Psoas muscle (tissue), 8 donors: ENCODE results near the gene LY6G6C. TPM values are rescaled to one million over a fixed set of nuclear protein-coding genes. Genes with fewer than 3 reads are reported as not detected.

Experiments
- ATAC-seq, 4 donors: fragments of 200-7000 bp; cut with Tn5 transposase; one replicate each; pipeline ENCODE4 v1.9.1; 2020; ENCODE audit warnings: moderate library complexity in 3 of 4, mild to moderate bottlenecking in 2 of 4
- DNase-seq, 2 donors: peaks; one replicate each; pipeline ENCODE4 v3.0.0-alpha.2; 2020
- H3K27ac ChIP-seq: fragments of 200-600 bp; one replicate; pipeline ENCODE4 v1.8.0; 2022
- H3K27me3 ChIP-seq, 3 donors: fragments of 200-600 bp in 1 of 3; one replicate each; pipeline versions ENCODE4 v1.6.1 to v1.8.0; 2013 to 2022; ENCODE audit warnings: low read length in 2 of 3, mild to moderate bottlenecking in 2 of 3, moderate library complexity in 1 of 3; ENCODE audit not compliant: insufficient read depth in 3 of 3
- H3K36me3 ChIP-seq, 2 donors: fragments of 200-600 bp in 1 of 2; one replicate each; pipeline versions ENCODE4 v1.6.1 to v1.8.0; 2013 to 2022; ENCODE audit warnings: low read depth in 1 of 2, mild to moderate bottlenecking in 1 of 2, moderate library complexity in 1 of 2; ENCODE audit not compliant: insufficient read depth in 1 of 2
- H3K4me1 ChIP-seq: fragments of 200-600 bp; one replicate; pipeline ENCODE4 v1.8.0; 2022
- H3K4me3 ChIP-seq: fragments of 200-600 bp; one replicate; pipeline ENCODE4 v1.8.0; 2022; ENCODE audit warnings: mild to moderate bottlenecking
- H3K9me3 ChIP-seq: fragments of 200-600 bp; one replicate; pipeline ENCODE4 v1.8.0; 2022
- CTCF ChIP-seq: fragments of 200-600 bp; IDR thresholded peaks from one replicate; pipeline ENCODE4 v1.8.0; 2022; ENCODE audit warnings: antibody characterized with exemption
- WGBS, 3 donors: extraction: QIAGEN DNeasy Blood & Tissue Kit; methylation state at CpG; one replicate each; pipeline versions ENCODE4 v1.1.6 to v1.1.7; 2013; 5-methylcytosine and 5-hydroxymethylcytosine counted together
- intact Hi-C, 2 donors: fragments of 100-400 bp; cut with DNase I; formaldehyde crosslinking; loops; one replicate each; pipeline versions ENCODE4 v1.11.0 to v1.14.2; 2022
- polyA plus RNA-seq, 3 donors: library from polyadenylated mRNA; stranded (reverse); fragments of 200-250 nt; gene quantifications; one replicate each; pipeline ENCODE4 v1.2.3, GENCODE V29; 2013
- total RNA-seq, 4 donors: library from RNA; stranded (reverse); fragmentation: NEBNext Ultra II Directional in 2 of 4; extraction: Animal tissue kit (Norgen Biotek cat#: 25700) in 2 of 4; gene quantifications; one replicate each; pipeline versions ENCODE4 v1.2.1 to v1.2.4, GENCODE V29; 2021 to 2023
- donor health status: healthy with polysubstance abuse.
- donor health status: DM: no; HTN: no; CAD: no; lungs with moderate emphysema.
- donor health status: Bipolar disorder and iron deficiency.
- donor health status: healthy.
- donor health status: DM: yes; HTN: yes; CAD: no.
- donor health status: DM: no; HTN: no; CAD: no.
- donor health status: DM: no; HTN: no; CAD: no.
- donor health status: DM: yes; HTN: yes; CAD: no.

Gene LY6G6C
- total and polyA plus RNA-seq, 7 donors: not detected

DNA sequence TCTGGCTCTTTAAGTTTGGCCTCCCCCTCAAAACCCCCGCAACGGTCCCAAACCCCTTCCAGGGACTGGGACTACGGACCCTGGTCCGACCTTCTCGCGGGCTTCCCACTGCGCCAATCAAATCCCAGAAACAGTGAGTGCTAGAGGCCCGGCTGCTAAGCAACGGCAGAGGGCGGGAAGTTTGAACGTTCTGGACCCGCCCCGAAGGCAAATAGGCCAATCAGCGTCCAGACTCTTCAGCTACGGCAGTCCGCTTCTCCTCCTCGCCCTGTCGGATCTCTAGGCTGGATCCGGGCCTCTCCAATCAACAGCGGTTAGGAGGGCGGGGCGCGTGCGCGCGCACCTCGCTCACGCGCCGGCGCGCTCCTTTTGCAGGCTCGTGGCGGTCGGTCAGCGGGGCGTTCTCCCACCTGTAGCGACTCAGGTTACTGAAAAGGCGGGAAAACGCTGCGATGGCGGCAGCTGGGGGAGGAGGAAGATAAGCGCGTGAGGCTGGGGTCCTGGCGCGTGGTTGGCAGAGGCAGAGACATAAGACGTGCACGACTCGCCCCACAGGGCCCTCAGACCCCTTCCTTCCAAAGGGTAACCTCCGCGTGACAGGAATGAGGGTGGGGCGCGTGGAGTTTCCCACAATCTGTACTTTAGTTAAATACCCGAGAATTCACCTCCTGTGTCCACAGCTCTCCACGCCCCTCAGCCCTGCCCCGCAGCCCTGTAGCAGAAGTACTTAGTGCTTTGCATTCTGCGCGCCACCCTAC is 18.3 kb upstream of the LY6G6C start, which contains the start of gene MSH5:
Gene MSH5, plus strand, starts transcription at position 367 of the 758 bp plus-strand sequence. CDS start 462 bp downstream, outside the sequence.
- H3K27ac ChIP-seq: no peak within 1 kb of the TSS
- ATAC-seq (peak; percentile 99 to 100 (median 100)), DNase-seq (peak; percentile 97 to 99)
- H3K27me3 ChIP-seq: peaks cover 0 to 2% (median 0%) of the 10 kb centered on the region in 3 donors
- TF ChIP-seq CTCF: no peak
- H3K4me3 ChIP-seq: peak within 1 kb of the TSS; percentile 74
- H3K4me1 ChIP-seq: peaks cover 15% of the 10 kb centered on the region
- H3K9me3 ChIP-seq: no peaks in the 10 kb centered on the region
- WGBS, 3 donors: 0% methylated on average over 40 to 58 of the region's 58 CpGs
- intact Hi-C loops: loop anchor here in 1 of 2 donors (5.0 kb wide), 1 partner anchor 73 kb away; the partner anchor contains the start of genes CSNK2B and LY6G5B
- H3K36me3 ChIP-seq: no peaks in the 10 kb centered on the region

DNA sequence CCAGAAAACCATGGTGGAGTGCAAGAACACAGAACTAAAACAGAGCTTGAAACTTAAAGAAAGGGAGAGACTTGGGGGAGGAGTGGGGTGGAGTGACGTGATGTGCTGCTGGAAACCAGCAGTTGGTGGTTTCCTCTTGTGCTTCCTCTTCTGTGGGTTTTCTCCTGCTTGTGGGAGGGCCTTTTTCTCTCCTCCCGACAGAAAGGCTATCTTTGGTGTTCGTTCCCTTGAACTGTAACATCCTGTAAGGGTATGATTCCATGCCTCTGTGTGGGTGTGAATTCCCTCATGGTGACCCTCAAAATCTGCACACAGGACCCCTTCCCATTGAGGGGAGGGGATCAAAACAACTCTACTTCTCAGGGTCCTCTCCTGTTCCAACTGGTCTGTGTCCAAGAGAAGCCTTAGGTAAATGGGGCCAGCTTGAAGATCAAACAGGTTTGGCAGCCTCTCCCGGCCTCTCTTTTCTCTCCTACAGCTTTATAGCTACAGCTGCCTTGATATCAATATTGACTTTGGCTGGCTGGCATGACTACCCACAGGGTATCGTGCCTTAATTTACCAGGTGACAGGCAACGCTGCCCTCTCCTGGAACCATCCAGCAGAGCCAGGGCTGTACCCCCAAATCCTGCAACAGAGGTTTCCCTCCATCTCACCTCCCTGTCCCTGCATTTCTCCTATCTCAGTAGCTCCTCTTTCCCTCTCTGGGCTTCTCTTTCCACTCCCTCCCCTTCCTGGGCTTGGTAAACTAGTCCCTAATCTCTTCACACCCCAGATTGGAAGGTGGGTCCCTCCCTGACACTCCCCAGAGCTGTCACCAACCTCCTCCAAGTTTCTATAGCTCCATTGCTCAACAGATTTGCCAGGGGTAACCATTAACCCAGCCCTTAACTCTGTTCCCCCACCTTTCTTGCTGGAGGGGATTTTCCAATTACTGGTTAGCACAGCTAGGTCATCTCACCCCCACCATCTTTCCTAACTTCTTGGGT is 16.7 kb upstream of the LY6G6C start:
- 44 to 50% (median 46%) methylated on average over 6 of the region's 6 CpGs for WGBS, 3 donors

GRCh38 chr6:31737315-31737990 is 15.9 kb upstream of the LY6G6C start:
- Histone ChIP-seq H3K27me3 (peaks cover 0 to 11% (median 0%) of the 10 kb centered on the region in 3 donors), H3K27ac (peak overlapping the region; percentile 74), H3K4me3 (peak overlapping the region; percentile 71), H3K36me3 (peaks cover 0 to 16% of the 10 kb centered on the region in 2 donors), H3K4me1 (peaks cover 21% of the 10 kb centered on the region), H3K9me3 (no peaks in the 10 kb centered on the region)
- ATAC-seq: no peak
- intact Hi-C loops: loop anchor here in 1 of 2 donors (5.0 kb wide), 1 partner anchor 70 kb away; the partner anchor contains the start of genes CSNK2B and LY6G5B
- 57 to 73% (median 63%) methylated on average over 6 to 7 of the region's 7 CpGs for WGBS, 3 donors
- TF ChIP-seq CTCF: no peak
- no peak for DNase-seq

More for the DNA sequence above, 16.7 kb upstream of the LY6G6C start:
- Histone ChIP-seq H3K9me3 (no peaks in the 10 kb centered on the region), H3K36me3 (peaks cover 0 to 8% of the 10 kb centered on the region in 2 donors), H3K4me3 (no peak overlapping the region), H3K27me3 (peaks cover 0 to 11% (median 0%) of the 10 kb centered on the region in 3 donors), H3K4me1 (peaks cover 21% of the 10 kb centered on the region), H3K27ac (peak overlapping the region; percentile 74)
- ATAC-seq (no peak), DNase-seq (no peak)
- intact Hi-C loops: loop anchor here in 1 of 2 donors (5.0 kb wide), 1 partner anchor 71 kb away; the partner anchor contains the start of genes CSNK2B and LY6G5B
- no peak for TF ChIP-seq CTCF

- Histone ChIP-seq H3K4me1 (peaks cover 24% of the 10 kb centered on the region), H3K27me3 (peaks cover 0 to 11% (median 0%) of the 10 kb centered on the region in 3 donors), H3K27ac (peak overlapping the region; percentile 74), H3K9me3 (no peaks in the 10 kb centered on the region), H3K4me3 (peak overlapping the region; percentile 71), H3K36me3 (peaks cover 0 to 22% of the 10 kb centered on the region in 2 donors)
- DNase-seq (no peak), ATAC-seq (no peak)
- 43 to 47% (median 45%) methylated on average over 10 of the region's 10 CpGs for WGBS, 3 donors
- intact Hi-C loops: loop anchor here in 1 of 2 donors (5.0 kb wide), 1 partner anchor 70 kb away; the partner anchor contains the start of genes CSNK2B and LY6G5B
- TF ChIP-seq CTCF: no peak
Observed at GRCh38 chr6:31736768-31737314, 15.3 kb upstream of the LY6G6C start.
